HCT116 (cell line): ENCODE measurements around the gene PRKAG2. TPM values are rescaled to one million over a fixed set of nuclear protein-coding genes. Genes with fewer than 3 reads are reported as not detected.

Source experiments
- ATAC-seq: fragments of 200-7000 bp; cut with Tn5 transposase; 2 replicates; pipeline ENCODE4 v1.9.1; 2020; ENCODE audit warnings: mild to moderate bottlenecking, moderate library complexity
- BruUV-seq: library from RNA; stranded (reverse); fragments of 400-500 nt; replicated peaks from 2 replicates; lab custom pipeline; 2021; lab: Mats Ljungman, UMichigan
- CTCF ChIA-PET: fragments of 300-600 bp; sonication (Branson Sonifier 250); formaldehyde crosslinking; loops from one replicate; lab custom pipeline; 2021; ENCODE audit warnings: antibody characterized with exemption; lab: Charles Lee
- POLR2A ChIA-PET: fragments of 300-600, 350-600 bp; sonication (Branson Sonifier 250); formaldehyde crosslinking; loops from one replicate; lab custom pipeline; 2021; ENCODE audit warnings: antibody characterized with exemption; lab: Charles Lee
- RAD21 ChIA-PET, 2 experiments: fragments of 300-600 bp; sonication (Branson Sonifier 250); formaldehyde crosslinking; loops; one replicate each; lab custom pipeline; 2023; ENCODE audit warnings: low total read pairs in 2 of 2; ENCODE audit not compliant: uncharacterized antibody in 2 of 2, unreplicated experiment in 2 of 2, low non-redundant PET in 1 of 2; lab: Charles Lee
- DNase-seq: peaks from one replicate; pipeline ENCODE4 v3.0.0-alpha.2; 2010; ENCODE audit warnings: low read depth, low spot score
- H2AFZ ChIP-seq: fragments of 200-600 bp; shearing (Covaris generic), sonication (generic); 2 replicates; pipeline ENCODE4 v1.6.1; 2017; ENCODE audit warnings: low read depth, mixed run types, mixed read lengths, antibody characterized with exemption, low read length; ENCODE audit not compliant: poor library complexity, severe bottlenecking
- H3K27ac ChIP-seq: 2 replicates; pipeline ENCODE4 v1.5.1; 2012; ENCODE audit warnings: low read depth, low read length
- H3K27me3 ChIP-seq: fragments of 200-600 bp; sonication (generic); 2 replicates; pipeline ENCODE4 v1.6.1; 2016; ENCODE audit warnings: mixed run types, low read length, mixed read lengths; ENCODE audit not compliant: insufficient read depth
- H3K36me3 ChIP-seq, 2 experiments: fragments of 200-500 bp in 1 of 2; fragments of 200-600 bp in 1 of 2; sonication (Bioruptor generic) in 1 of 2; sonication (generic) in 1 of 2; 2 replicates each; pipeline versions ENCODE4 v1.5.1 to v1.6.1; 2014 to 2016; ENCODE audit warnings: low read length in 2 of 2, inconsistent platforms in 1 of 2, mixed read lengths in 1 of 2, mixed run types in 1 of 2; ENCODE audit not compliant: insufficient read depth in 2 of 2, control insufficient read depth in 1 of 2
- H3K4me1 ChIP-seq, 2 experiments: fragments of 200-600 bp in 1 of 2; sonication (generic) in 1 of 2; 2 replicates each; pipeline versions ENCODE4 v1.5.1 to v1.6.1; 2012 to 2017; ENCODE audit warnings: low read length in 2 of 2, inconsistent platforms in 1 of 2, mild to moderate bottlenecking in 1 of 2, mixed read lengths in 1 of 2, mixed run types in 1 of 2, moderate library complexity in 1 of 2; ENCODE audit not compliant: insufficient read depth in 2 of 2, control insufficient read depth in 1 of 2
- H3K4me2 ChIP-seq: fragments of 200-600 bp; sonication (generic); 2 replicates; pipeline ENCODE4 v1.6.1; 2017; ENCODE audit warnings: mixed run types, low read length, mixed read lengths
- H3K4me3 ChIP-seq, 2 experiments: fragments of 200-600 bp in 1 of 2; sonication (generic) in 1 of 2; replicated peaks in 1 of 2; 2 replicates each; pipeline ENCODE4 v1.5.1; 2011 to 2016; ENCODE audit warnings: low read length in 2 of 2, control low read depth in 1 of 2, low read depth in 1 of 2, mild to moderate bottlenecking in 1 of 2, mixed read lengths in 1 of 2, mixed run types in 1 of 2
- H3K79me2 ChIP-seq: fragments of 200-600 bp; sonication (generic); 2 replicates; pipeline ENCODE4 v1.6.1; 2017; ENCODE audit warnings: mild to moderate bottlenecking, mixed run types, low read length, moderate library complexity, mixed read lengths; ENCODE audit not compliant: insufficient read depth
- H3K9ac ChIP-seq: fragments of 200-600 bp; sonication (generic); 2 replicates; pipeline ENCODE4 v1.6.1; 2016; ENCODE audit warnings: low read length, mixed read lengths
- H3K9me2 ChIP-seq: fragments of 200-600 bp; sonication (generic), shearing (Covaris generic); 2 replicates; pipeline ENCODE4 v1.6.1; 2017; ENCODE audit warnings: mixed run types, mild to moderate bottlenecking, moderate library complexity; ENCODE audit not compliant: insufficient read depth
- H3K9me3 ChIP-seq, 2 experiments: fragments of 200-500 bp in 1 of 2; fragments of 200-600 bp in 1 of 2; sonication (Bioruptor generic) in 1 of 2; sonication (generic) in 1 of 2; 2 replicates each; pipeline ENCODE4 v1.6.1; 2014 to 2017; ENCODE audit warnings: low read length in 2 of 2, mixed read lengths in 2 of 2, inconsistent platforms in 1 of 2, low read depth in 1 of 2, mild to moderate bottlenecking in 1 of 2, mixed run types in 1 of 2, moderate library complexity in 1 of 2; ENCODE audit not compliant: control insufficient read depth in 1 of 2, insufficient read depth in 1 of 2
- H4K20me1 ChIP-seq: fragments of 200-600 bp; sonication (generic), shearing (Covaris generic); 2 replicates; pipeline ENCODE4 v1.6.1; 2017; ENCODE audit warnings: mixed run types, mild to moderate bottlenecking, moderate library complexity; ENCODE audit not compliant: insufficient read depth
- EGR1 ChIP-seq: IDR thresholded peaks from 2 replicates; pipeline ENCODE4 v1.6.1; 2012; ENCODE audit warnings: low read depth
- ELF1 ChIP-seq: IDR thresholded peaks from 2 replicates; pipeline ENCODE4 v1.6.1; 2012; ENCODE audit warnings: low read depth, borderline replicate concordance
- EZH2 ChIP-seq: fragments of 200-600 bp; sonication (generic); IDR thresholded peaks from 2 replicates; pipeline ENCODE4 v1.6.1; 2017; ENCODE audit warnings: antibody characterized with exemption, mixed run types
- EZH2phosphoT487 ChIP-seq: fragments of 200-600 bp; IDR thresholded peaks from 2 replicates; pipeline ENCODE4 v1.6.1; 2018; ENCODE audit warnings: antibody characterized with exemption, borderline replicate concordance
- POLR2A ChIP-seq: IDR thresholded peaks from 2 replicates; pipeline ENCODE4 v1.7.0; 2011; ENCODE audit warnings: borderline replicate concordance; ENCODE audit not compliant: insufficient read depth, insufficient read length; ENCODE audit errors: extremely low read depth
- SIN3A ChIP-seq: IDR thresholded peaks from 2 replicates; pipeline ENCODE4 v1.6.1; 2012; ENCODE audit warnings: low read depth
- SP1 ChIP-seq: IDR thresholded peaks from 2 replicates; pipeline ENCODE4 v1.6.1; 2012; ENCODE audit warnings: low read depth
- SRF ChIP-seq: IDR thresholded peaks from 2 replicates; pipeline ENCODE4 v1.6.1; 2012; ENCODE audit warnings: low read depth
- TCF7L2 ChIP-seq: IDR thresholded peaks from 2 replicates; pipeline ENCODE4 v1.7.0; 2011; ENCODE audit warnings: borderline replicate concordance, inconsistent platforms; ENCODE audit not compliant: insufficient read depth, insufficient read length; ENCODE audit errors: extremely low read depth
- YY1 ChIP-seq: IDR thresholded peaks from 2 replicates; pipeline ENCODE4 v1.6.1; 2011; ENCODE audit warnings: low read length, low read depth, moderate library complexity, mild to moderate bottlenecking; ENCODE audit not compliant: insufficient replicate concordance; ENCODE audit errors: extremely low read depth
- ZFX ChIP-seq: fragments of 450-650 bp; IDR thresholded peaks from 2 replicates; pipeline ENCODE4 v1.6.1; 2017
- ZNF274 ChIP-seq: fragments of 200-500 bp; sonication (Bioruptor generic); IDR thresholded peaks from 2 replicates; pipeline ENCODE4 v1.6.1; 2014; ENCODE audit warnings: mild to moderate bottlenecking, low read depth, low read length, inconsistent platforms
- intact Hi-C: fragments of 100-400 bp; cut with micrococcal nuclease; formaldehyde crosslinking; loops from 2 replicates; pipeline ENCODE4 v1.10.0; 2022
- total RNA-seq: library from RNA; stranded (reverse); gene quantifications from one replicate; pipeline ENCODE4 v1.2.1, GENCODE V29; 2021; ENCODE audit not compliant: unreplicated experiment
- TF ChIP-seq, protein P1 (sequence below): IDR thresholded peaks from 2 replicates; pipeline ENCODE4 v1.6.1; 2012
- TF ChIP-seq, protein P2 (sequence below), 3 experiments: fragments of 200-600 bp in 1 of 3; sonication (generic) in 1 of 3; IDR thresholded peaks in 2 of 3; conservative IDR thresholded peaks in 1 of 3; 2 replicates each; pipeline ENCODE4 v1.5.1; 2012 to 2017; ENCODE audit warnings: low read depth in 2 of 3, low read length in 2 of 3, antibody characterized with exemption in 1 of 3, borderline replicate concordance in 1 of 3, control low read depth in 1 of 3, mild to moderate bottlenecking in 1 of 3, mixed read lengths in 1 of 3, mixed run types in 1 of 3, moderate library complexity in 1 of 3; ENCODE audit not compliant: insufficient read depth in 1 of 3

Gene PRKAG2
- total RNA-seq, 1 experiment from 2014 or later: 23.6 TPM

DNA sequence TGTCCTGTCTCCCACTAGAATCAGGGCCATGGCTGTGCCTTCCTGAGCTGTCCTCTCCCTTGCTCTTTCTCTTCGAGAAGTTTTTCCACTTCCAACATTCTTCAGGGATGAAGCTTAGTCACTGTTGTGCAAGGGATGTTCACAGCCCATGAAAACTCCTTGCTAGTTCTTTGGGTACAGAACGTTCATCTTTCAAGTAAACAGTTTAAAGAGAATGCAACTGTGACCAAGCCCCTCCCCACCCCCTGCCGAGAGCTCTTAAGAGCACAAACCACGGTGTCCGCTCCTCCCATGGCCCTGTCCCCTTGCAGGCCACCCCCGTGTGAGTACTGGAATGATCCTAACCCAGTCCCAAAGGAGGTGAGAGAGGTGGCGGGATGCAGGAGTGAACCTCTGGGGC lies 196.1 kb downstream of the PRKAG2 start:
- CTCF ChIA-PET: no interaction called here

More for the DNA sequence above, 196.1 kb downstream of the PRKAG2 start:
- BruUV-seq: no TSS peak
- H3K9me2 ChIP-seq: no peaks in the 10 kb centered on the region
- no peaks in the 10 kb centered on the region for H3K36me3 ChIP-seq
- no peaks in the 10 kb centered on the region for H4K20me1 ChIP-seq
- H2AFZ ChIP-seq: no peak overlapping the region
- intact Hi-C loops: no loop called here
- no peak overlapping the region for H3K4me2 ChIP-seq
- H3K4me1 ChIP-seq: peaks cover 0 to 13% of the 10 kb centered on the region in 2 experiments; a peak in 1 of 4 replicates
- RAD21 ChIA-PET: no interaction called here
- TF ChIP-seq ZFX (no peak), EZH2phosphoT487 (no peak), SP1 (no peak), POLR2A (no peak), EGR1 (no peak), SRF (no peak), ELF1 (no peak), SIN3A (no peak), EZH2 (no peak), TCF7L2 (no peak), YY1 (no peak), ZNF274 (no peak)
- TF ChIP-seq, protein P1, sequence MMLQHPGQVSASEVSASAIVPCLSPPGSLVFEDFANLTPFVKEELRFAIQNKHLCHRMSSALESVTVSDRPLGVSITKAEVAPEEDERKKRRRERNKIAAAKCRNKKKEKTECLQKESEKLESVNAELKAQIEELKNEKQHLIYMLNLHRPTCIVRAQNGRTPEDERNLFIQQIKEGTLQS: no peak
- TF ChIP-seq, protein P2, sequence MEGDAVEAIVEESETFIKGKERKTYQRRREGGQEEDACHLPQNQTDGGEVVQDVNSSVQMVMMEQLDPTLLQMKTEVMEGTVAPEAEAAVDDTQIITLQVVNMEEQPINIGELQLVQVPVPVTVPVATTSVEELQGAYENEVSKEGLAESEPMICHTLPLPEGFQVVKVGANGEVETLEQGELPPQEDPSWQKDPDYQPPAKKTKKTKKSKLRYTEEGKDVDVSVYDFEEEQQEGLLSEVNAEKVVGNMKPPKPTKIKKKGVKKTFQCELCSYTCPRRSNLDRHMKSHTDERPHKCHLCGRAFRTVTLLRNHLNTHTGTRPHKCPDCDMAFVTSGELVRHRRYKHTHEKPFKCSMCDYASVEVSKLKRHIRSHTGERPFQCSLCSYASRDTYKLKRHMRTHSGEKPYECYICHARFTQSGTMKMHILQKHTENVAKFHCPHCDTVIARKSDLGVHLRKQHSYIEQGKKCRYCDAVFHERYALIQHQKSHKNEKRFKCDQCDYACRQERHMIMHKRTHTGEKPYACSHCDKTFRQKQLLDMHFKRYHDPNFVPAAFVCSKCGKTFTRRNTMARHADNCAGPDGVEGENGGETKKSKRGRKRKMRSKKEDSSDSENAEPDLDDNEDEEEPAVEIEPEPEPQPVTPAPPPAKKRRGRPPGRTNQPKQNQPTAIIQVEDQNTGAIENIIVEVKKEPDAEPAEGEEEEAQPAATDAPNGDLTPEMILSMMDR (IDR thresholded peaks at IDR 0.05 in 2 of 3, conservative IDR thresholded peaks at IDR 0.05 in 1 of 3; ENCODE audit: borderline replicate concordance in 1 of 3, insufficient read depth in 1 of 3, low read depth in 2 of 3, low read length in 2 of 3): no peak
- H3K27me3 ChIP-seq: no peaks in the 10 kb centered on the region
- no peaks in the 10 kb centered on the region for H3K79me2 ChIP-seq
- ATAC-seq (no peak), DNase-seq (no peak)
- POLR2A ChIA-PET: no interaction called here
- H3K27ac ChIP-seq: no peak overlapping the region
- no peaks in the 10 kb centered on the region for H3K9me3 ChIP-seq
- H3K4me3 ChIP-seq: no peak overlapping the region
- no peak overlapping the region for H3K9ac ChIP-seq
